ENCODE data around the gene DPH1. TPM values are rescaled to one million over a fixed set of nuclear protein-coding genes. Genes with fewer than 3 reads are reported as not detected.

Gene DPH1
- polyA plus RNA-seq, 1 of the 3 experiments (the other 2 are of a cell fraction) = 36.2 TPM

- ChIA-PET POLR2A (no interaction called here), CTCF (interaction anchor here (0.9 kb wide), 1 partner anchor 183 kb away, joined by 3 read pairs; no protein-coding TSS in a partner anchor)
- no peaks in the 10 kb centered on the region for H3K9me2 ChIP-seq
- peak overlapping the region; percentile 19 to 47; a peak in 2 of 4 replicates for H3K27ac ChIP-seq (ENCODE audit: low read depth in 2 of 2, low read length in 1 of 2)
- H3K27me3 ChIP-seq (ENCODE audit: insufficient read depth) = no peaks in the 10 kb centered on the region
- no peaks in the 10 kb centered on the region for H3K79me2 ChIP-seq (ENCODE audit: insufficient read depth)
- TF ChIP-seq TEAD4 (IDR thresholded peaks at IDR 0.05; ENCODE audit: borderline replicate concordance, insufficient read depth) = no peak
- TF ChIP-seq TCF12 (IDR thresholded peaks at IDR 0.05) = no peak
- no peak for TF ChIP-seq RCOR1 (IDR thresholded peaks at IDR 0.05; ENCODE audit: low read length)
- TF ChIP-seq GABPA (IDR thresholded peaks at IDR 0.05; ENCODE audit: low read depth) = no peak
- TF ChIP-seq USF2 (IDR thresholded peaks at IDR 0.05; ENCODE audit: borderline replicate concordance, low read depth, low read length) = no peak
- TF ChIP-seq, protein P1, sequence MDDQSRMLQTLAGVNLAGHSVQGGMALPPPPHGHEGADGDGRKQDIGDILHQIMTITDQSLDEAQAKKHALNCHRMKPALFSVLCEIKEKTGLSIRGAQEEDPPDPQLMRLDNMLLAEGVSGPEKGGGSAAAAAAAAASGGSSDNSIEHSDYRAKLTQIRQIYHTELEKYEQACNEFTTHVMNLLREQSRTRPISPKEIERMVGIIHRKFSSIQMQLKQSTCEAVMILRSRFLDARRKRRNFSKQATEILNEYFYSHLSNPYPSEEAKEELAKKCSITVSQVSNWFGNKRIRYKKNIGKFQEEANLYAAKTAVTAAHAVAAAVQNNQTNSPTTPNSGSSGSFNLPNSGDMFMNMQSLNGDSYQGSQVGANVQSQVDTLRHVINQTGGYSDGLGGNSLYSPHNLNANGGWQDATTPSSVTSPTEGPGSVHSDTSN (IDR thresholded peaks at IDR 0.05) = no peak
- no peak for TF ChIP-seq JUND (IDR thresholded peaks at IDR 0.05)
- no peak for TF ChIP-seq FOSL2 (IDR thresholded peaks at IDR 0.05; ENCODE audit: borderline replicate concordance, low read depth)
- TF ChIP-seq MAX (IDR thresholded peaks at IDR 0.05; ENCODE audit: low read depth) = no peak
- TF ChIP-seq EZH2phosphoT487 (IDR thresholded peaks at IDR 0.05; ENCODE audit: borderline replicate concordance, low read depth) = no peak
- TF ChIP-seq, protein P2, sequence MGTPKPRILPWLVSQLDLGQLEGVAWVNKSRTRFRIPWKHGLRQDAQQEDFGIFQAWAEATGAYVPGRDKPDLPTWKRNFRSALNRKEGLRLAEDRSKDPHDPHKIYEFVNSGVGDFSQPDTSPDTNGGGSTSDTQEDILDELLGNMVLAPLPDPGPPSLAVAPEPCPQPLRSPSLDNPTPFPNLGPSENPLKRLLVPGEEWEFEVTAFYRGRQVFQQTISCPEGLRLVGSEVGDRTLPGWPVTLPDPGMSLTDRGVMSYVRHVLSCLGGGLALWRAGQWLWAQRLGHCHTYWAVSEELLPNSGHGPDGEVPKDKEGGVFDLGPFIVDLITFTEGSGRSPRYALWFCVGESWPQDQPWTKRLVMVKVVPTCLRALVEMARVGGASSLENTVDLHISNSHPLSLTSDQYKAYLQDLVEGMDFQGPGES (IDR thresholded peaks at IDR 0.05; ENCODE audit: low read depth, low read length) = no peak
- TF ChIP-seq, protein P3, sequence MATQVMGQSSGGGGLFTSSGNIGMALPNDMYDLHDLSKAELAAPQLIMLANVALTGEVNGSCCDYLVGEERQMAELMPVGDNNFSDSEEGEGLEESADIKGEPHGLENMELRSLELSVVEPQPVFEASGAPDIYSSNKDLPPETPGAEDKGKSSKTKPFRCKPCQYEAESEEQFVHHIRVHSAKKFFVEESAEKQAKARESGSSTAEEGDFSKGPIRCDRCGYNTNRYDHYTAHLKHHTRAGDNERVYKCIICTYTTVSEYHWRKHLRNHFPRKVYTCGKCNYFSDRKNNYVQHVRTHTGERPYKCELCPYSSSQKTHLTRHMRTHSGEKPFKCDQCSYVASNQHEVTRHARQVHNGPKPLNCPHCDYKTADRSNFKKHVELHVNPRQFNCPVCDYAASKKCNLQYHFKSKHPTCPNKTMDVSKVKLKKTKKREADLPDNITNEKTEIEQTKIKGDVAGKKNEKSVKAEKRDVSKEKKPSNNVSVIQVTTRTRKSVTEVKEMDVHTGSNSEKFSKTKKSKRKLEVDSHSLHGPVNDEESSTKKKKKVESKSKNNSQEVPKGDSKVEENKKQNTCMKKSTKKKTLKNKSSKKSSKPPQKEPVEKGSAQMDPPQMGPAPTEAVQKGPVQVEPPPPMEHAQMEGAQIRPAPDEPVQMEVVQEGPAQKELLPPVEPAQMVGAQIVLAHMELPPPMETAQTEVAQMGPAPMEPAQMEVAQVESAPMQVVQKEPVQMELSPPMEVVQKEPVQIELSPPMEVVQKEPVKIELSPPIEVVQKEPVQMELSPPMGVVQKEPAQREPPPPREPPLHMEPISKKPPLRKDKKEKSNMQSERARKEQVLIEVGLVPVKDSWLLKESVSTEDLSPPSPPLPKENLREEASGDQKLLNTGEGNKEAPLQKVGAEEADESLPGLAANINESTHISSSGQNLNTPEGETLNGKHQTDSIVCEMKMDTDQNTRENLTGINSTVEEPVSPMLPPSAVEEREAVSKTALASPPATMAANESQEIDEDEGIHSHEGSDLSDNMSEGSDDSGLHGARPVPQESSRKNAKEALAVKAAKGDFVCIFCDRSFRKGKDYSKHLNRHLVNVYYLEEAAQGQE (IDR thresholded peaks at IDR 0.05; ENCODE audit: low read depth, low read length) = no peak
- no peak for TF ChIP-seq USF1 (IDR thresholded peaks at IDR 0.05; ENCODE audit: borderline replicate concordance, low read depth)
- TF ChIP-seq POLR2AphosphoS5 (IDR thresholded peaks at IDR 0.05; ENCODE audit: low read depth, low read length) = no peak
- no peak for TF ChIP-seq YY1 (IDR thresholded peaks at IDR 0.05; ENCODE audit: low read depth)
- no peak for TF ChIP-seq SMC3 (IDR thresholded peaks at IDR 0.05; ENCODE audit: low read depth, low read length)
- no peak for TF ChIP-seq MXI1 (IDR thresholded peaks at IDR 0.05; ENCODE audit: low read depth, low read length)
- TF ChIP-seq NRF1 (IDR thresholded peaks at IDR 0.05; ENCODE audit: low read depth, low read length) = no peak
- no peak for TF ChIP-seq CHD2 (IDR thresholded peaks at IDR 0.05; ENCODE audit: low read length, partially characterized antibody)
- H2AFZ ChIP-seq (ENCODE audit: low read depth) = no peak overlapping the region
- H3K36me3 ChIP-seq (replicated peaks in 1 of 2; ENCODE audit: control insufficient read depth in 1 of 2, insufficient read depth in 2 of 2, low read length in 1 of 2) = peaks cover 8 to 40% of the 10 kb centered on the region in 2 experiments
- H3K9me3 ChIP-seq = no peaks in the 10 kb centered on the region
- no peak overlapping the region for H3K4me3 ChIP-seq (ENCODE audit: low read depth in 2 of 2, low read length in 1 of 2)
- H3F3A ChIP-seq (replicated peaks; ENCODE audit: insufficient read depth) = peaks cover 5% of the 10 kb centered on the region
- no peak overlapping the region for H3K4me2 ChIP-seq
- DNase-seq = no peak
- no peak overlapping the region for H3K9ac ChIP-seq
- H4K20me1 ChIP-seq (ENCODE audit: insufficient read depth) = no peaks in the 10 kb centered on the region
- 98% methylated on average over 5 of the region's 17 CpGs for WGBS (ENCODE audit: low lambda C conversion rate)
- H3K4me1 ChIP-seq (ENCODE audit: control insufficient read depth in 1 of 2, insufficient read depth in 2 of 2, low read depth in 1 of 2, low read length in 1 of 2) = peaks cover 13 to 18% of the 10 kb centered on the region in 2 experiments; a peak in 3 of 4 replicates
Observed at GRCh38 chr17:2061441-2061958, 31.5 kb downstream of the DPH1 start.

Data from SK-N-SH (cell line).